ENCODE measurements around the gene LAPTM4A. TPM values are rescaled to one million over a fixed set of nuclear protein-coding genes. Genes with fewer than 3 reads are reported as not detected.
A peak's percentile ranks its signal among the peaks of the same experiment; 100 is the strongest.

Gene LAPTM4A
- total RNA-seq, 1 donor from 2014 or later, result 141 TPM

DNA sequence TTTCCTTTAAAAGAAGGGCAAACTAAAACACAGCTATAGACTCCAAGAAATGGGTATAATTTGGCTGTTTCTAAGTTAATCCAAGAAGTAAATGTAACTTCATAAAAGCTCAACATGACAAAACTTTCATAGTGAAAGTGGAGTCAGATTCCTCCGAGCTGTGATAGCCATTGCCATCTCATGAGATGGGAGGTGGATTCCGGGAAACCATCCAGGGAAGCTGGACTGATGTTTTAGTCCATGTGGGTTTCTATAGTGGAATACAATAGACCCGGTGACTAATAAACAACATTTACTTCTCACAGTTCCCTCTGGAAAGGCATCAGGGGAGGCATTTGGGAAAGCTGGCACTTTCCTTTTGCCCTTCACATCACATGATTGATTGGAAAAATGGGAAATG, 10.0 kb upstream of the LAPTM4A start:
- H3K27me3 ChIP-seq (ENCODE audit: control insufficient read depth, insufficient read depth, low read length), result no peaks in the 10 kb centered on the region
- TF ChIP-seq, protein P1, sequence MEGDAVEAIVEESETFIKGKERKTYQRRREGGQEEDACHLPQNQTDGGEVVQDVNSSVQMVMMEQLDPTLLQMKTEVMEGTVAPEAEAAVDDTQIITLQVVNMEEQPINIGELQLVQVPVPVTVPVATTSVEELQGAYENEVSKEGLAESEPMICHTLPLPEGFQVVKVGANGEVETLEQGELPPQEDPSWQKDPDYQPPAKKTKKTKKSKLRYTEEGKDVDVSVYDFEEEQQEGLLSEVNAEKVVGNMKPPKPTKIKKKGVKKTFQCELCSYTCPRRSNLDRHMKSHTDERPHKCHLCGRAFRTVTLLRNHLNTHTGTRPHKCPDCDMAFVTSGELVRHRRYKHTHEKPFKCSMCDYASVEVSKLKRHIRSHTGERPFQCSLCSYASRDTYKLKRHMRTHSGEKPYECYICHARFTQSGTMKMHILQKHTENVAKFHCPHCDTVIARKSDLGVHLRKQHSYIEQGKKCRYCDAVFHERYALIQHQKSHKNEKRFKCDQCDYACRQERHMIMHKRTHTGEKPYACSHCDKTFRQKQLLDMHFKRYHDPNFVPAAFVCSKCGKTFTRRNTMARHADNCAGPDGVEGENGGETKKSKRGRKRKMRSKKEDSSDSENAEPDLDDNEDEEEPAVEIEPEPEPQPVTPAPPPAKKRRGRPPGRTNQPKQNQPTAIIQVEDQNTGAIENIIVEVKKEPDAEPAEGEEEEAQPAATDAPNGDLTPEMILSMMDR (IDR thresholded peaks at IDR 0.05; ENCODE audit: insufficient read depth, low read length, poor library complexity, severe bottlenecking), result no peak
- no peaks in the 10 kb centered on the region for H3K36me3 ChIP-seq (ENCODE audit: control insufficient read depth, insufficient read depth, low read length)
- H3K4me3 ChIP-seq (ENCODE audit: low read depth, low read length), result no peak overlapping the region
- no peak for DNase-seq (ENCODE audit: low read depth)

DNA sequence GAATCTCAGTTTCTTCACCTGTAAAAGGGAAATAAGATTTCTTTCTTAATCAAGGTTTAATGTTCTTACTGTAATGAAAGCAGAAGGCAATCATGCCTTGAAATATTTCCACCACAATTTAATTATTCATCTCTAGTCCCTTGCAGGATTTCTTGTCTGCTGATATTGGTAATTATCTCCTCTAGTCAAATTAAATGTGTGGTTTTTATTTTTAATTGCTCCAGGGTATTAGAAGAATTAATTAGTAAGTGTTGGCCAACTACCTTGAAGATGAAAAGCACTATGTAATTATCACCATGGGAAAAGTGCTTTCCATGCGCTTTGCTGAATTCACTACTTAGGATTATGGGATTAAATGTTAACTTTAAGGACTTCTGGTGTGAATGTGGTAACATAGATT, 8.7 kb upstream of the LAPTM4A start:
- TF ChIP-seq, protein P1 (IDR thresholded peaks at IDR 0.05; ENCODE audit: insufficient read depth, low read length, poor library complexity, severe bottlenecking), result no peak

DNA sequence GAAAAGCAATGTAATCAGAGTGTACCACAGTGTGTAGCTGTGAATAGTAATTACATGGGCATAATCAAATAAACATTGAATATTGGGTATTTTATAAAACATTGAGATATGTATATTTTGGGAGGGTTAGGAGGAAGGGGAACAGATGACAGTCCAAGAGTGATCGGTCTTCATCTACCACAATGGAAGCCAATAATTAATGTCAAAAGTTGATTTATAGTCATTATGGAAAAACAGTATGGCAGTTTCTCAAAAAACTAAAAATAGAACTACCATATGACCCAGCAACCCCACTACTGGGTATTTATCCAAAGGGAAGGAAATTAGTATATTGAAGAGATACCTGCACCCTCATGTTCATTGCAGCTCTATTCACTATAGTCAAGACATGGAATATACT, 5.8 kb upstream of the LAPTM4A start:
- no peak overlapping the region for H3K4me3 ChIP-seq (ENCODE audit: low read depth, low read length)
- TF ChIP-seq, protein P1 (IDR thresholded peaks at IDR 0.05; ENCODE audit: insufficient read depth, low read length, poor library complexity, severe bottlenecking), result no peak
- no peak for DNase-seq (ENCODE audit: low read depth)
- H3K36me3 ChIP-seq (ENCODE audit: control insufficient read depth, insufficient read depth, low read length), result no peaks in the 10 kb centered on the region
- H3K27me3 ChIP-seq (ENCODE audit: control insufficient read depth, insufficient read depth, low read length), result no peaks in the 10 kb centered on the region

More for the DNA sequence above, 8.7 kb upstream of the LAPTM4A start:
- H3K27me3 ChIP-seq (ENCODE audit: control insufficient read depth, insufficient read depth, low read length), result no peaks in the 10 kb centered on the region
- no peaks in the 10 kb centered on the region for H3K36me3 ChIP-seq (ENCODE audit: control insufficient read depth, insufficient read depth, low read length)
- no peak overlapping the region for H3K4me3 ChIP-seq (ENCODE audit: low read depth, low read length)
- DNase-seq (ENCODE audit: low read depth), result no peak

DNA sequence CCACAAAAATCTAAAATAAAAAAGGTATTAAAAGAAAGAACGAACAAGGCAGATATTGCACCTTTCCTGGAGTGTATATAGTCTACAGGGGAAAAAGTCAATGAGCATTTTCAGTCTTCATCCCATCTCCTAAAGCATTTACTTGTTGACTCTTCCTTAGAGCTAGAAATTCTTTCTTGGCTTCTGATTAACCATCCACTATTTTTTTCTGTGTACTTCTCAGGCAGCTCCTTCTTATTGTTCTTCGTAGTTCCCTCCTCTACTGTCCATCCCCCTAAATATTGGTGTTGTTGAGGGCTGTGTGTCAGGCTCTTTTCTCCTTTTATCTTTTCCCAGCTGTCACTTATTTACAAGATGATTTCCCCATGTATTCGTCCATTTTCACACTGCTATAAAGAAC, 3.5 kb upstream of the LAPTM4A start:
- TF ChIP-seq, protein P1 (IDR thresholded peaks at IDR 0.05; ENCODE audit: insufficient read depth, low read length, poor library complexity, severe bottlenecking), result no peak
- Histone ChIP-seq H3K36me3 (ENCODE audit: control insufficient read depth, insufficient read depth, low read length) (no peaks in the 10 kb centered on the region), H3K4me3 (ENCODE audit: low read depth, low read length) (no peak overlapping the region), H3K27me3 (ENCODE audit: control insufficient read depth, insufficient read depth, low read length) (no peaks in the 10 kb centered on the region)
- no peak for DNase-seq (ENCODE audit: low read depth)

DNA sequence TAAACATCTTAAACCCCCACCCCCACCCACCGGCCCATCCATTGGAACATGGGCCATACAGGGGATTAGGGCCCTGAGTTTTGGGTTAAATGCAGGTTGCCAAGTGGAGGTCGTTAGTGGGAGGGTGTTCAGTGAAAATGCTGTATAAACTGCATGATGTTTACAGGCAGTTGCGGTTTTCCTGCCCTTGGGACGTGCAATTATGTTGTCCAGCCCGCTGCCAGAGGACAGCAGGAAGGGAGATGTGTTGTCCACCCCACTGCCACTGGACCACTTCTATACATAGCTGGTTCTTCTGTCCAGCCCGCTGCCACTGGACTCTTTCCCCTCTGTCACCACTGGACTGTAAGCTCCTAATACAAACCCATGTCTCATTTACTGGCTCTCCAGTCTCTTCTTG, 2.7 kb upstream of the LAPTM4A start:
- no peak overlapping the region for H3K4me3 ChIP-seq (ENCODE audit: low read depth, low read length)
- no peaks in the 10 kb centered on the region for H3K36me3 ChIP-seq (ENCODE audit: control insufficient read depth, insufficient read depth, low read length)
- H3K27me3 ChIP-seq (ENCODE audit: control insufficient read depth, insufficient read depth, low read length), result no peaks in the 10 kb centered on the region
- DNase-seq (ENCODE audit: low read depth), result no peak
- TF ChIP-seq, protein P1 (IDR thresholded peaks at IDR 0.05; ENCODE audit: insufficient read depth, low read length, poor library complexity, severe bottlenecking), result no peak

DNA sequence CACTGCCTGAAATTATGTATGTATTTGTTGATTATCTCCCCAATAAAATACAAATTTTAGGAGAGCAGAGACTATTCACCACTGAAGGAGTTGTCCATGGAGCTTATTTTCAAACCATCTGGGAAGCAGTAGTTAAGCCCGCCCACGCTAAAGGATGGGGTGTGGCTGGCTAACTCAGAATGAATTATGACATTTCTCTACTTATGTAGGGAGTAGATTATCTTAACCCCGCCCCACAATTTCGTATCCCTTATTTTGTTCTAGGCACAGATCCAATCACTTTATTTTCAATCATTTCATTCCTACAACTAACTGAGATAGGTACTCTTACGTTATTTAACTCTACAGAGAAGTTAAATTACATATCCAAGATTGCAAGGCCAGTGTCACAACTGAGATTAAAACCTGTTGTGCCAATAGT, 1.4 kb upstream of the LAPTM4A start:
- TF ChIP-seq, protein P1 (IDR thresholded peaks at IDR 0.05; ENCODE audit: insufficient read depth, low read length, poor library complexity, severe bottlenecking), result no peak
- no peaks in the 10 kb centered on the region for H3K27me3 ChIP-seq (ENCODE audit: control insufficient read depth, insufficient read depth, low read length)
- no peak for DNase-seq (ENCODE audit: low read depth)
- H3K4me3 ChIP-seq (ENCODE audit: low read depth, low read length), result peak overlapping the region; percentile 86
- H3K36me3 ChIP-seq (ENCODE audit: control insufficient read depth, insufficient read depth, low read length), result no peaks in the 10 kb centered on the region

All from kidney epithelial cell (primary cell).